ENCODE measurements around the gene LHFPL2.

The LHFPL2 gene

DNA sequence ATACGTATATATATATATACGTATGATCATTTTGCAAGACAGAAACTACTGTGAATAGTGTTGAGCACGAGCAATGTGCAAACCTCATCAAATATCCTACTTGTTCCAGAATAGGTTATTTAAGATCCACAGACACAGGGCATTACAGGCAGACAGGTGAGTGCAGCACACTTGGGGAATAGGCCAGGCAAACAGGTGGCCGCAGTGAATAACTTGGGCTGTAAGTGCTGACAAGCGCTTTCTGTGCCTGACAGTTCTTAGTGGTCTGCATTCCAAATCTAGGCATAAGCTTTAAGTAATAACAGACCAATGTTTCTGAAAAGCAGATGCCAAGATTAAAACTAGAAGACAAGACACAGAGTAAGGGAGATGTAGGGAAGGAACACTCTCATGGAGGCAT is 77.9 kb downstream of the LHFPL2 start:
- DNase-seq (ENCODE audit: low read depth, low spot score) = no peak

DNA sequence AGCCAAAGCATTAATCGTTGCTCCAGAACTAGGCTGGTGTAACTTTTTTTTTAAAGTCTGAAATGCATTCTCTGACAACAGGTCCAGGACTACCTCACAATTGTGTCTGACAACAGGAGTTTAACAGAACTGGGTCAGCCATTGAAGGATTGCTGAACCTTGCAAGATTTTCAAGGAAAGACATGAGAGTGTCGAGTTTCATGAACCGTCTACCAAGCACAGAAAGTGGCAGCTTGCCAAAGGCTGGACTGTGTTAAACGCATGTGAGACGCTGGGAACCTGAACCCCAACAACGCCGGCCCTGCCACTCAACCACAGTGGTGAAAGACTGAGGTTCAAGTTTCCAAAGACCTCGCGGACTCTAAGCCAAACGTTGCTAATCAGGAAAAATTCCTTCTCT is 79.1 kb downstream of the LHFPL2 start:
- no peak for DNase-seq (ENCODE audit: low read depth, low spot score)

DNA sequence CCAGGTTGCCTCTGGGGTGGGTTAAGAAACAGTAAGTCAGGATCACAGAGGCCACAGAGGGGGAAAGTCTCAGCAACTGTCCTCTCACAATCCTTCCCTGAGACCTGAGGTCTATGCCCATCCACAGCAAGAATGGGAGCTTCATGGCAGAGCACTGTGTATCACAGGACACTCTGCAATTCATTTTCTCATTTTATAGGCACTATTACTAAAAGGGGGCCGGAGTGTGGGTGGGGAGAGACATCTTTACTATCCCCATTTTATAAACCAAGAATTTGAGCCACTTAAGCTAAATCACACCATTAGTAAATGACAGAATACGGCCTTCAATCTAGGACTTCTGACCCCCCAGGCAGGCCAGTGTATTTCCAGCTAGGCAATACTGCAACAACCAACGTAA is 79.9 kb downstream of the LHFPL2 start:
- DNase-seq (ENCODE audit: low read depth, low spot score) = no peak

DNA sequence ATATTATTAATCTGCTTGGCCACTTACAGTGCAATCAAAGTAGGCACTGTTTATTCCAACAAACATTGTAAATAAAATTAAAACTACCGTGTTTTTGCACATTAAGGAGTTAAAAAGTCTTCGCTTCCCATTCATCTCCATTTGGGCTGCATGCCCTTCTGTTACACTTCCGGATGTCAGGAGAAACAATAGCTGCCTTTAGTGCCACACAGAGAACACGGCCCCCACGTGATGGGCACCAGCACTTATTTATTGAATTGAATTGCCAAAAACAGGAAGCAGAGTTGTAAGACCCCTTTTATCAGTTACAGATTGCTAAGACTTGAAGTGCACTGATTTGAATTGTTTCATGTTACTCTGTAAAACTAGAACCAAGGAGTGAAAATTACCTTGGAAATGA is 80.4 kb downstream of the LHFPL2 start:
- DNase-seq (ENCODE audit: low read depth, low spot score) = no peak

DNA sequence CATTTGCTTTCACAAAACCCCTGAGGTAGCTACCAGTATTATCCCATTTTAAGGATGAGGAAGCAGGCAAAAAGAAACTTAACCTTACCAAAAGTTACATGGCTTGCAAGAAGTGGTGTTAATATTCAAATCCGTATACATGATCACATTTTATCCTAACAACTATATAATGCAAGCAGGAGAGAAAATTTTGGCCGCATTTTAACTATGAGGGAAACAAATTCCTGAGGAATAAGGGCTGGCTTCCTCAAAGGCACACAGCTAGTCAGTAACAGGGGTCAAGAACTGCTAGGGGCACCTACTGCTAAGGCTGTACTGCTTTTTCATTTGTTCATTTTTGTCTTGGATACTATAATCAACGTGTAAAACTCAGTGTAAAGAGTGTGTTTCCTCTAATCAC is 81.0 kb downstream of the LHFPL2 start:
- no peak for DNase-seq (ENCODE audit: low read depth, low spot score)

DNA sequence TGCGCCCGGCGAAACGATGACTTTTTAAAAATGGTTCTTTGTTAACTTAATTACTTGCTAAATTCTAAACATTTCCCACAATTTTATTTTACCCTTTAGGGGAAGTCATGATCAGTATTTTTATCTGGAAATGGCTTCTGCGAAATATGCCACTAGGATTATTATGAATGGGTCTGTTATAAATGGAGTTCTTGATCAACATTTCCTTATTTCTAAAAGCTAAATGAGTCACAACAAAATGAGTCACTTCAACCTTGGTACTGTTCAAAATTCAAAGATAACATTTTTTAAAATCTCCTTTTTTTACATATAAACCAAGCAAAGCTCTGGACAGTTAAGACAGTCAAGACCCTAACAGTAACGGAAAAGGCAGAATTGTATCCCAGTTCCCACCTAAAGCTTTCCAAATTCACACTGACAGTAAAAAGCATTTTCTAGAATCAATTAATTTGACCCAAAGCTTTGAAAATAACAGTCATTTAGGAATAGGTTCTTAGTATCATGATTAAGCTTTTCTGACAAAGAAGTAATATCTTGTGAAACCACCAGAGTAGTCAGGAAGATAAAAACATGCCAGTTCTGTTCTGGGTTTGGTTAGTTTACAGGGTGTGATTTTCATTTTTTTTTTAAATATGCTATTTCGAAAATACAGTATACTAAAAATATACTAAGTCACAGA is 81.7 kb downstream of the LHFPL2 start:
- no peak for DNase-seq (ENCODE audit: low read depth, low spot score)

DNA sequence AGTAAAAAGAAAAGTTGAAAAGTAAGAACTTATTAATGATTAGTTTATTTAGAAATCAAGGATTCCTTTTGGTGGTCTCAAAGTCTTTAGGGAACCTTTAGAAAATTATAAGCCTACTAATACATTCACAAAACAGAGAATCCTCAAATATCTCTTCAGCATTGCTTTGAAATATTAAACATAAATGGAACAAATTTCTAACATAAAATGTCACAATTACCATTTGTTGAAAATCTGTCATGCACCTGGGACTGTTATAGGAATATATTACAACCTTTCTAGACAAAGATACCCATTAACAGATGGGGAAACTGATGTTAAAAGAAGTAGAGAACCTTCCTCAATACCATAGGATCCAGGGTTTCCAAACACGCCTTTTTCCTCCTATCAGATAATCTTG is 83.2 kb downstream of the LHFPL2 start:
- DNase-seq (ENCODE audit: low read depth, low spot score) = no peak

DNA sequence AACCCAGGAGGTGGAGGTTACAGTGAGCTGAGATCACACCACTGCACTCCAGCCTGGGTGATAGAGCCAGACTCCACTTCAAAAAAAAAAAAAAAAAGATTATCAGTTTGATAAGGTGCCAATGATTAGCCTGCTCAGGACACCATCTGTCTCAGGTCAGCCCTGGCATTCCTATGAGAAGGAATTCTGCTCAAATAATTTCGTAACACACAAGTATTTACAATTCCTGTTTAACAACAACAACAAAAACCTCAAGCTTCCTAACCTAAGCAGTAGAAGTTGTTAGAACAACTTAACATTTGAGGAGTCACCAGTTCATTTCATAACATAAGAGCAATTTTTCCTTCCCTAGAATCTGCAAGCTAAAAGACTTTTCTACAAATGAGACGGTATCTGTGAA is 85.0 kb downstream of the LHFPL2 start:
- DNase-seq (ENCODE audit: low read depth, low spot score) = no peak

DNA sequence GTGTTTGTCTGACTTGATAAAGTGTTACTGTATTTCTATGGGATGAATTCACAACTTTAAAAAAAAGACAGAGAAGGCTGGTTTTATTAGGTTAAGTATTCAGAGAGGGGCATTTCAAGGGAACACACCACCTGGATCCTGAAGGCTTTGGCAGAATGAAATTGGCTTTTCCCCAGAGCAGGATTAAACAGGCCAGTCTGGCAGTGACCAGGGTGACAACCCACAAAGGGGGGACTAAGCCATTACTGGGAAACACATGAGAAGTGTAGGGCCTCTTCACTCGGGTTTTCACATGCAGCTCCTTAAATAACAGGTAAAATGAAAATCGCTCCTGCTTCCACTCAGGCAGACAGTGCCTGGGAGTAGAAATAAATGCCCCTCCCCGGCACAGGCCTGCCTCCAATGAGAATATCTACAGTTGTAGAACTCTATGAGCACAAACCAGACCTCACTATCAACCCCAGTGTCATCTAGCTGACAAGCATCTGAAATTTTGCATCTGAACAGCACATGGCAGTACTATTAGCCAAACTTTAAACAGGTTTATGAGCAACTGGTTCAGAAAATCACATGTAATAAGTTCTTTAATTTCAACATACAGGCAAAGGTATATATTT is 85.8 kb downstream of the LHFPL2 start:
- no peak for DNase-seq (ENCODE audit: low read depth, low spot score)

DNA sequence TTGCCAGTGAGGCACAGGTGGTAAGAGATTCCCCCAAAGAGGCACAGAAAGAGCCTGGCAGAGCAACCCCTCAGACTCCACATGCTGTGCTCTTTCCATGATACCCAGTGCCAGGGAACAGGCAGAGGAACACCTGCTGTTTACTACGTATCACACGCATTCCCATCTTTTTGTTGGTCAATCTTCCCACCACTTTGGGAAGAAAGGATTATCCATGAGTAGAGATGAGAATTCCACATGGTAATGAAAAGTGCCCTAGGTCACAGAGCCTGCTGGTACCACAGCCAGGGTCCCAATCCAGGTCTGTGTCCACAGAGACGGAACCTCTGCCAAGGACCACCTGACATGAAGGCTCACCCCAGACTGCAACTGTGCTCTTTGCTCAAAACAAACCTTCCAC is 86.6 kb downstream of the LHFPL2 start:
- DNase-seq (ENCODE audit: low read depth, low spot score) = no peak

DNA sequence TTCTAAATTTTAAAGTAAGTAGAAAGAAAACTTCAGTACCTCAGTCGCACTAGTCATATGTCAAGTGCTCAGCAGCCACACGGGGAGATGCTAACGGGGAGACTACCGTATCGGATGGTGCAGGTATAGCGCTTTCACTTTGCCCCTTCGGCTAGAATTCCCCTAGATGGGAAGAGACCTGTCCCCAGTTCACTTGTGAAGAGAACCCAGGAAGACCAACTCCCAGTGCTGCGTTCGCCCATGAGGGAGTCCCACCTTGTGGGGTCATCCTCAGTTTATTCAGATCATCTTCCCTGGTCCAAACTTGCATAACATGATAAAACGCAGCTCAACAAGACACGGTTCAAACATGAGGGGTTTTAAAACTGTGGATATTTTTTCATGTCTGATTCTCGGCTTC is 87.3 kb downstream of the LHFPL2 start:
- DNase-seq (ENCODE audit: low read depth, low spot score) = no peak

DNA sequence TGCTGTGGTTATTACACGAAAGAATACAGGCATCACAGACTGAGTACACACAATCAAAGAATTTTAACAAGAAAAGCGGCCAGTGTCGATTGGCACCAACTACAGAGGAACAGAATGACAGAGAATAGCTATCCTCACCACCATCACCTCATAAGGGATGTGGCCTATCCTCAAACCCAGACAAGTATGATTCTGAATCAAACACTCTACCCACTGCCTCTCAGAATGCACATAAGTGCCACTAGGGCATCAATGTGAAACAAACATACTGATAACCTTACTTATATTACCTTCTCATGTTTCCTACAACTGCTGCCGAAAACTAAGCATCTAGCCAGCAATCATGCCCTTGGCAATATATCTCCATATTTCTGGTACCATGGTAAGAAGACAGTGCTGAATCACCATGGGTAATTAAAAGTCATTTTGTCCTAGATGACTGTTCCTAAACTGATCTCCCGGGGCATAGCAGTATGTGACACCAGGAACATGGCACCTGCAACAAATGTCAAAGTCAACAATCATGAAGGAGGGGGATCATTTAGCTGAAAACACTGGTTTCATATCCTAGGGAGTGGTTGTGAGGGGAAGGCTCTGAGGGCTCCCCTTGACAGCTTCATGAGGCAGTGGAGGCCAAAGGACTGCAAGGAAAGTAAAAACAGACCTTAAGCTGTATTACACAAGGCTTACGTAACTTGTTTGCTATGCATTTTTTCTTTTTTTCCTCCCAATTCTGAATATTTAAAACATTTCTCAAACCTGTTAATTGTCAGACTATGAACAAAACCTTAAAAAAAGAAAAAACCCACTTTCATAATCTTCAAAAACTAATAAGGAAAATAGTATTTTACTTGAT is 88.3 kb downstream of the LHFPL2 start:
- no peak for DNase-seq (ENCODE audit: low read depth, low spot score)

DNA sequence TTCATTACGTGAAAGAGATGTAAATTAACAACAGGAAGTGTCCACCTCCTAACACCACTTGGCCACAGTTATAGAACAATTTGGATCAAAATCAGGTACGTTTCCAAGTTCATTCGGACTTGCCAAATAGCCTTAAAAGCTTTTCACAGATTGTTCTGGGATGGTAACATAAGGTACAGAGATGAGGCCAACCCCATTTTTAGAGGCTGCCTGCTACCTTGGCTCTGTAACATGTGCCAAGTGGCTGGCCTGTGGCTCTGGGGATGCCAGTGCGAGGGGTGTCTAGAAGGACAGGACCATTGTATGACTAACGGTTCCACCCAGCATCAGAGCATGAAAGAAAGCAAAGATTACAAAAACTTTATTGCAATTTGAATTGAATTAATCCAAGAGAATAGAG is 91.0 kb downstream of the LHFPL2 start:
- DNase-seq (ENCODE audit: low read depth, low spot score) = no peak

DNA sequence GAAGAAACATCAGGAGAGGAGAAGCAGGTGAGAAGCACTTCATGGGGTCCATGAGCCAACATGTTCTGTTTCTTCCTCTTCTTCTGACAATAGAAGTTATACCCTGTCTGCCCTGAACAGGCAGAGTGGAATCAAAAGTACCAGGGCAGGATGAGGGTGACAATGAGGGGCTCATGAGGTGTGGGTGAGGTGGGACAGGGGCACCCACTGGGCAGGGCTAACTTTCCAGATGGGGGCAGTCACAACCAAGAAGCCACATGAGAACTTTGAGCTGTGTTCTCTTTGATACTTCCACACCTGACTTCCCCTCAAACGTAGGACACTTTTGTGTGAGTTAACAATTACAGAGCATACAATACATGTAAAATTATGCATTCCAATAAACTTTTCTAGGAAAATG is 92.7 kb downstream of the LHFPL2 start:
- no peak for DNase-seq (ENCODE audit: low read depth, low spot score)

DNA sequence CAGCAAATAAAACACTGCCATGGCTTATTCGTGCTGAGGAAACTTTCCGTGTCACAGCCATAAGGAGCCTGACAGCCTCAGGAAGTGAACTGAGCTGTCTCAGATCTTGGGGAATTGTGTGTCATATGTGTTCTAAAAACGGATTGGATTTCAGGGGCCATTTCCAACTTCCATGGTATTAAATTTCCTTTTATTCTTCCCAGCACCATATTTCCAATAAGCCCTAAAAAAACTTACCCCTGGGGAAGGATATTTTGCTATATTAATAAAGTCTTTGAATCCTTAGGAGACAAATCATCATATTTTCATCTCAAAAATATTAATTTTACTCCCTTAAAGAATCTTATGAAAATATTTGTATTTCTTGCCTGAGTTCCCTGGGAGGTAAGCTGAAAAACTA is 93.9 kb downstream of the LHFPL2 start:
- DNase-seq (ENCODE audit: low read depth, low spot score) = no peak

DNA sequence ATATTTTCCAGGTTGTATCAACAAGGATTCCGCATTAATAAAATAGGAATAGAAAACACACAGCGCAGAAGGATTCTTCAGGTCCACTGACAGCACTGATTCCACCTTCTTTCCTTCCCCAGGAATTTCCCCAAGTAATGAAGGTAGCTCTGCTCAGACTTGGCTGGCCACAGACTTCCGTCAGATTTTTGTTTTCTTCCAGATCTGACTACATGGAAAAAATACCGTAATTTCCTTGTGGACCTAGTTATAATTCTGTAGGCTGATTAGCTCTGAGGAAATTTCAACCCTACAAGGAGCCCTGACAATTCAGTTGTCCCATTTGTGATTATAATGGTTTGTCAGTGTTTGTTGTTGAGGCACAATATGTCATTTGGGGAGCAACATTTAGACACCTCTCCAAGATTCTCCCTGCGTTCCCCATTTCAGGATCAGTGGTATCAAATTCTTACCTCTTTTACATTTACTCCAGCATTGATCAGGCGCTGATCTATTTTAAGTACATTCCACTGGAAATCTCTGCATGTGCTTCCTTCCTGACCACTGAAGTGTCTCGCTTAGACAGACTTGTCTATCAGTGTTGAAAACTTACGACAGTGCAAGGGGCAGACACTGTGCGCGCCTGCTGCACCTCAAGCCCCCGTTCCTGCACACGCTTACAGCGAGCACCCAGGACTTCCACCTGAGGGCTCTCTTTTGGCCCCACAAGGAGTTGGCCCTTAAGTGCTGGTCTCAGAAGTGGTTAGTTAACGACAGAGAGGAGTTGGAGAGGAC is 94.8 kb downstream of the LHFPL2 start:
- DNase-seq (ENCODE audit: low read depth, low spot score) = no peak

DNA sequence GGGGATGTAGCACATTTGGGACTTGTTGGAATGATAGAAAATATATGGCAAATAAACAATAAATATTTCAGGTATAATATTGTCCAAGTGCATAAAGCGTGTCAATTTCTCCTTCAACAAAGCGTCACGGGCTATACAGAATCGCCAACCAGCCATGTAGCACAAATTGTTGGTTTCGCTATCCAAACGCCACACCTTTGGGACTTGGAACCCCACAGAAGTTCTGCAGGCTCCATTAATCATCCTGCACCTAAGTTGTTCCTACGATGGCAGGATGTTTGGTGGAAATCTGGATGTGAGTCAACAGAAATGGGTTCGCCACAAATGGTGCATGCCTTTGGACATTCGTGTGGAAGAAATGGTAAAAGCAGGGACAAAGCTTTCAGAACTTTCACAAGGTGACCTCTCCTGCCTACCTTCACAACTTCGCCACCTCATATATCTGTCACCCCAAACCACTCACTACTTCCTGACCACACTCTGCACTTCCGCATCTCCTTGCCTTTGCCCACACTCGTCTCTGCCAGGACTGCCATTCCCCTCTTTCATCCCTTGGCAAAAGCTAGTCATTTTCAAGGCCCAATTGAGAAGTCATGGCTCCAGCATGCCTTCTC is 95.7 kb downstream of the LHFPL2 start:
- DNase-seq (ENCODE audit: low read depth, low spot score) = no peak

DNA sequence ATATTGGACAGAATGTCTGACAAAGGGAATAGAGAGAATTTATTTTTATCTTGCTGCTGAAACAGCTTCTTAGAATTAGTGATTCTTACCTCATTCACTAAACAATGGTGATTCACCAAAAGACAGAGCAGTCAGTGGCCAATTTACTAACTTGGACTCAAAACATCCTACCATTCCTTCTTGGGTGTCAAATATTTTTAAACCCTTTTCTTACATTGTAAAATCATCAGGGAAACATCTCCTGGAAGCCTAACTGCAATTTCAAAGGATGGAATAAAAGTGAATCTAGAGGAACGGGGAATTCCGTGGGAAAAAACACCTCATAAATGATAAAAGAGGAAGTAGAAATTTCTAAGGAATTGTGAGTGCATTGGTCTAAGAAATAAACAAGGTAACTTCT is 97.7 kb downstream of the LHFPL2 start:
- DNase-seq (ENCODE audit: low read depth, low spot score) = no peak

DNA sequence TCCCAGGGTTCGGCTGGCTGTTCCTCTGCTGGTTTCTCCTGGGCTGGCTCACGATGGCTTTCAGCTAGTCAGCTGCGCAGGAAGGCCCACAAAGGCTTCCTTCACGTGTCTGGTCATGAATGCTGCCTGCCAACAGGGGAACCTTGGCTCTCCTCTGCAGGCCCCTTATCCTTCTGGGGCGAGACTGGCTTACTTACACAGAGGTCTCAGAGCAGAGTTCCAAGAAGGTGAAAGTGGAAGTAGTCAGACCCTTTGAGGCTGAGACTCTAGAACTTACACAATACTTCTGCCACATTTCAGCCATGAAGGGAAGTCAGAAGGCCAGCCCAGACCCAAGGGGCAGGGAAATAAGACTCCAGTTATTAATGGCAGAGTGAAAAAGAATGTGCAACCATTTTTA is 99.5 kb downstream of the LHFPL2 start:
- no peak for DNase-seq (ENCODE audit: low read depth, low spot score)

DNA sequence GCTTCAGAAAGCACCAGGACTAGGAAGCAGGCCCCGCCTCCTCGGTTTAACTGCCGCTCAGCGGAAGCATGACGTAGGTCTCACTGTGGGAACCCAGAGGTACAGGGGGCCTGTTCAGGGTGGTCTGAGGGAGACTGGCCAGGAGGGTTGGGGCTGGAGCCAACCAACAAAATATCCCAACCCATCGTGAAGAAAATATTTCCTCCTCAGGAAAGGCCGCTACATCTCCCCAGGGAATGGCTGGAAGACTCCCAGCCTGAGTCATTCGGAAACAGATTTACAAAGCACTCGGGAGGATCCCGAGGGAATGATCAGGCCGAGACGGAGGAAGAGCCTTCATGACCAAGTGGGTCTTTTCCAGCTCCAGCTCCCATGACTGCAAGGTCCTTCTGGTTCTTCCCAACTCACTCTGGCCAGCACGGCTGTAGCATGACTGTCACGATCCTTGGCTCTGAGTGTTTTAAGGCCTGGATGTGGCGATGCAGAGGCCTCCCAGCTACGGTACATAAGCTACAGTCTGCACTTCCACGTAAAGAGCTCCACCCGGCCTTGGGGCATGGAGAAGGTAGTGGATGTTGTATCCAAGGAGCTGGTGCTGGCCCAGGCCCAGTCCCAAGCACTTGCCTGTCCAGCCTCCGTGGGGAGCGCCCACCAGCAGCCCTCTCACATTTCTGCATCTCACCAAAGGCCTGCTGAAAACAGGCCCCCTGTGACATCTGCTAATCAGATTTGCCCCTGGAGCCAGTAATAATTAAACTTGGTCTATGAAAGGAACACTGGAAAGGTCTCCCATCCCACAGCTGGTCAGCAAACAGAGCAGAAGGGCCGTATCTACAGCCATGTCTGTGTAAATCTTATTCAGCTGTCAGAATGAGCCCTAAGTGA is 100.6 kb downstream of the LHFPL2 start:
- no peak for DNase-seq (ENCODE audit: low read depth, low spot score)

DNA sequence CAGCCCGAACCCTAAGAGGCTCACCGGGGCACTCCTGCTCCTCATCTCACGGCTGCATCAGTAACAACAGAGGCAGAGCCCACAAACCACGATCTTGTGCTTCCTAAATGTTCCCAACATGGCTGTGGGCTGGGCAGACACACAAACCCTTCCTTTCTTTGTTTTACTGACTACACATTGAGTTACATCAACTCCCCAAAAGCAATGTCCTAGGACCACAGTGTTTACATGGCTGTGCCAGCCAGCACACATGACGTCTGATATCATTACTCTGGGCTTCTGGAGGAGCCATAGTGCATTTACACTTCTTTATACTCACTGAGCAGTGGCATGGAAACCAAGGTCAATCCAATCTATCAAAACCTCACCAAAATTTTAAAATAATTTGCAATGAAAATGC is 101.4 kb downstream of the LHFPL2 start:
- no peak for DNase-seq (ENCODE audit: low read depth, low spot score)
